Mesothelial cell of epicardium (in vitro differentiated cells): Measurements from ENCODE around the gene MARS1. TPM values are rescaled to one million over a fixed set of nuclear protein-coding genes. Genes with fewer than 3 reads are reported as not detected.

Experiments
- DNase-seq, 2 experiments: peaks; one replicate each; pipeline ENCODE4 v3.0.0; 2021; ENCODE audit warnings: low spot score in 2 of 2; ENCODE audit not compliant: unreplicated experiment in 2 of 2
- H3K27ac Mint-ChIP-seq: 2 replicates; pipeline ENCODE4 v1.8.0; 2021; ENCODE audit warnings: mixed read lengths
- H3K27me3 Mint-ChIP-seq: 2 replicates; pipeline ENCODE4 v1.8.0; 2021; ENCODE audit warnings: low read depth, mixed read lengths
- H3K36me3 Mint-ChIP-seq: 2 replicates; pipeline ENCODE4 v1.8.0; 2021; ENCODE audit warnings: mixed read lengths
- H3K4me1 Mint-ChIP-seq: 2 replicates; pipeline ENCODE4 v1.8.0; 2021; ENCODE audit warnings: mixed read lengths
- H3K4me3 Mint-ChIP-seq: 2 replicates; pipeline ENCODE4 v1.8.0; 2021; ENCODE audit warnings: mild to moderate bottlenecking, moderate library complexity, mixed read lengths
- H3K9me3 Mint-ChIP-seq: 2 replicates; pipeline ENCODE4 v1.8.0; 2021; ENCODE audit warnings: mixed read lengths
- total RNA-seq: library from RNA; stranded (reverse); gene quantifications from 3 replicates; pipeline ENCODE4 v1.2.1, GENCODE V29; 2021
- TF ChIP-seq, protein P1 (sequence below): fragments of 200-600 bp; sonication (generic); IDR thresholded peaks from one replicate; pipeline ENCODE4 v1.5.0; 2021; ENCODE audit warnings: antibody characterized with exemption; ENCODE audit not compliant: unreplicated experiment

The MARS1 gene
- total RNA-seq, 1 donor from 2014 or later: 177 TPM

DNA sequence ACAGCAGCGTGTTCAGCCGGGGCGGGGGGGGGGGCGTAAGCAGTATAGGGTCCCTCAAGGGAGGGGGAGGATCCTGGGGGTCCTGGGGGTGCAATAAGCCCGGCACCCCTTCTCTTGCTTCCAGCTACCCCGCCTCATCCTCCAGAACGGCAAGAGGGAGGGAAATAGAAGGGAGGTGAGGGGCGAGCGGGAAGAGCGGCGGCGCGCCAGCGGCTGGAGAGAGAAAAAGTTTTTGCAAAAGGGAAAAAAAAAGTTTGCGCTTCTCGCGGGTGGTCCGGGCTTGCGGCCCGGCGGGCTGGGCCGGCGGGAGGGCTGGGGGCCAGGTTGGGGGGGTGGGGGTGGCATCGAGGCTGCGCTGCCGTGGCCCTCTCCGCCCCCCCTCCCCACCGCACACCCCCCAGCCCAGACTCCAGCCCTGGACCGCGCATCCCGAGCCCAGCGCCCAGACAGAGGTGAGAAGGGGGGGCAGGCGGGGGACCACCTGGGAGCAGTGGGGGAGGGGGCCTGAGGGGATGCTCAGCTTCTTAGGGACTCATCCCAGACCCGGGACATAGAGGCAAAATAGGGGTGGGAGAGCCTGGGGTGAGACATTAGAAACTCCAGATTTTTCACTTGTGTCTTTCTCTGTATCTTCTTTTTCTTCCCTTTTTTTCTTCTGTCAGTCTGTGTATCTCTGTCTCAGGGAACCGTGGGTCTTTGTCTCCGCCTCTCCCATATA, 28.0 kb upstream of the MARS1 start, which contains the start of gene GLI1:
Gene GLI1 (plus strand): TSS at position 36 of the 718 bp plus-strand sequence. CDS start 3,907 bp downstream, outside the sequence.
- Mint-ChIP-seq H3K4me1 (peaks cover 29% of the 10 kb centered on the region), H3K27me3 (peaks cover 54% of the 10 kb centered on the region), H3K9me3 (no peaks in the 10 kb centered on the region), H3K4me3 (peak within 1 kb of the TSS; percentile 91), H3K27ac (peak within 1 kb of the TSS; percentile 93), H3K36me3 (no peaks in the 10 kb centered on the region)
- DNase-seq: no peak
- TF ChIP-seq, protein P1, sequence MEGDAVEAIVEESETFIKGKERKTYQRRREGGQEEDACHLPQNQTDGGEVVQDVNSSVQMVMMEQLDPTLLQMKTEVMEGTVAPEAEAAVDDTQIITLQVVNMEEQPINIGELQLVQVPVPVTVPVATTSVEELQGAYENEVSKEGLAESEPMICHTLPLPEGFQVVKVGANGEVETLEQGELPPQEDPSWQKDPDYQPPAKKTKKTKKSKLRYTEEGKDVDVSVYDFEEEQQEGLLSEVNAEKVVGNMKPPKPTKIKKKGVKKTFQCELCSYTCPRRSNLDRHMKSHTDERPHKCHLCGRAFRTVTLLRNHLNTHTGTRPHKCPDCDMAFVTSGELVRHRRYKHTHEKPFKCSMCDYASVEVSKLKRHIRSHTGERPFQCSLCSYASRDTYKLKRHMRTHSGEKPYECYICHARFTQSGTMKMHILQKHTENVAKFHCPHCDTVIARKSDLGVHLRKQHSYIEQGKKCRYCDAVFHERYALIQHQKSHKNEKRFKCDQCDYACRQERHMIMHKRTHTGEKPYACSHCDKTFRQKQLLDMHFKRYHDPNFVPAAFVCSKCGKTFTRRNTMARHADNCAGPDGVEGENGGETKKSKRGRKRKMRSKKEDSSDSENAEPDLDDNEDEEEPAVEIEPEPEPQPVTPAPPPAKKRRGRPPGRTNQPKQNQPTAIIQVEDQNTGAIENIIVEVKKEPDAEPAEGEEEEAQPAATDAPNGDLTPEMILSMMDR: no peak

DNA sequence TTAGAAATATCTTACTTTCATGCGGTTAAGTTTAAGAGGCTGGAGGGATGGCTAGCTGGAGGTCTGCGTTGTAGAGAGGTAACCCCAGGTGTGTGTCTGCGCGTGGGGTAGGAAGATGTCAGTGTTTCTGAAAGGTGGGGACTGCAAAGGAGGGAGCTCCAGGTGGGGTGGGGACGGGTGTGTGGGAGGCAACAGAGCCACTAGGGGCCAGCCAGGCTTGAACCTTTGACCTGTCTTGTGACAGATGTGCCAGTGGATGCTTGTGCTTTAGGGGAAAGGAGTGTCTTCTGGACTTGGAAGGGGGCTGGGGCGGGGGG, 27.4 kb upstream of the MARS1 start:
- Mint-ChIP-seq H3K36me3 (no peaks in the 10 kb centered on the region), H3K4me3 (peak overlapping the region; percentile 81), H3K27me3 (peaks cover 55% of the 10 kb centered on the region), H3K9me3 (no peaks in the 10 kb centered on the region), H3K27ac (peak overlapping the region; percentile 18), H3K4me1 (peaks cover 29% of the 10 kb centered on the region)
- TF ChIP-seq, protein P1: no peak
- no peak for DNase-seq

DNA sequence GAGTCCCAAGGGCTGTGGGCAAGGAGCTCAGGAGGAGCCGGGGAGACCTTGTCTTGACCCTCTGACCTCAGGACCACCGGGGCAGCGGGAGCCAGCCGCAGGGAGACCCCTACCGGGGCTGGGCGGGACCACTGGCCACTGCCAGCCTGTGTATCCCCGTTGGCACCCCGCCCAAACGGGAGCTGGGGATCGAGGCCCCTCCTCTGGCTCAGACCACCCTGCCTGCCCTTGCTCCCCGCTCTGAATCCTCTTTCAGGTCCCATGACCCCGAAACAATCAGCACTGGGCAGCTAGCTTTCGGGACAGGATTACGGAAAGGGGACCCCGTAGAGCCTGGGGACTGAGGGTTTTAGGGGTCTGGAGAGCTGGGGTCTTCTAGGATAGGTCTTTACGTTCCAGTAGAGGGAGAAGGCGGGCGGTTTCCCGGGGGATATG, 27.0 kb upstream of the MARS1 start:
- Mint-ChIP-seq H3K27me3 (peaks cover 55% of the 10 kb centered on the region), H3K4me3 (peak overlapping the region; percentile 81), H3K4me1 (peaks cover 29% of the 10 kb centered on the region), H3K36me3 (no peaks in the 10 kb centered on the region), H3K27ac (no peak overlapping the region), H3K9me3 (no peaks in the 10 kb centered on the region)
- no peak for DNase-seq
- TF ChIP-seq, protein P1: no peak

DNA sequence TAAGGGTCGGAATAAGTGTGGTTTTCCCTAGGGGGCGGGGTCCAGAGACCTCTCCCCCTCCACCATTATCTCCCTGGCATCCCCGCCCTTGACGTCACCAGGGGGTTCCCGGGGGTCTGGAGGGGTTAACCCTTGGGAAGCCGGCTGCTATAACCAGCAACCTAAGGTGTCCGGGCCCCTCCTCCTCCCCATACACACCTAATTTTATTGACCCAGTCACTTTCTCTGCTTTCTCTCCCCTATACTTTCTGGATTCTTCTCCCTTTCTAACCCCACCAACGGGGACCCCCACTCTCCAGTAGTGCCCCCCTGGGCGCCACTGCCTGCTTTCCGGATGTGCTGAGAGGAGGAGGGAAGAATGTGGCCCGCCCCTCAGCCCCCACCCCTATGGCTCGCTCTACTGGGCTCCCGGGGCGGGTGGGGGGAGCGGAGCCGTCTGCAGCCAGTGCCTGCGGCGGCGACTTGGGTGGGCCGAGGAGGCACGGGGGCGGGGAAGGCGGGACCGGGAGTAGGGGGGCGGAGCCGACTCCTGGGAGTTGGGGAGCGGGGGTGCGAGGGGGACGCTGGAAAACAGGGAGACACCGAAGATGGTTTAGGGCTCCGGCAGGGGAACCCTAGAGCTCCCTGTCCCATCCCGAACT, 26.5 kb upstream of the MARS1 start:
- Mint-ChIP-seq H3K36me3 (no peaks in the 10 kb centered on the region), H3K4me1 (peaks cover 27% of the 10 kb centered on the region), H3K27me3 (peaks cover 54% of the 10 kb centered on the region), H3K4me3 (peak overlapping the region; percentile 81), H3K27ac (peak overlapping the region; percentile 92), H3K9me3 (no peaks in the 10 kb centered on the region)
- TF ChIP-seq, protein P1: no peak
- peak; percentile 61 to 74 for DNase-seq

DNA sequence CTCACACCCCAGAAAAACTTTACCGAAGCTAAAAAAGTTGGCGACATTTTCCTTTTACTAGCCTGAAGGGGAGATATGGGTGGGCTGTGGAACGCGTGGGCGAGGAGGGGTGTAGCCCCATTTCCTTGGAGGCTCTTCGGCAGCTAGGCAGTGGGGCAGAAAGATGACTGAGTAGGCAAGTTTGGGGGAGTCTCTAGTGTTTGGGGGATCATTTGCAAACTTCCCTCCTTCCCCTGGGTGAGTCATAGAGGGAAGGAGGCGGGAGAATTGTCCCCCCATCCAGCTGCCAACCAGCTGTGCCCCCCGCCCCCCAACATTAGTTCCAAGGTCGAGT, 26.0 kb upstream of the MARS1 start:
- H3K4me1 Mint-ChIP-seq: peaks cover 27% of the 10 kb centered on the region
- peak overlapping the region; percentile 92 for H3K27ac Mint-ChIP-seq
- TF ChIP-seq, protein P1: no peak
- no peak for DNase-seq
- H3K36me3 Mint-ChIP-seq: no peaks in the 10 kb centered on the region
- H3K9me3 Mint-ChIP-seq: no peaks in the 10 kb centered on the region
- peaks cover 56% of the 10 kb centered on the region for H3K27me3 Mint-ChIP-seq
- peak overlapping the region; percentile 81 for H3K4me3 Mint-ChIP-seq
